NB4 (cell line): ENCODE measurements around the gene MAP1B.

Source experiments
- DNase-seq: peaks from one replicate; pipeline ENCODE4 v3.0.0; 2010; ENCODE audit warnings: low read depth
- H3K4me3 ChIP-seq: one replicate; pipeline ENCODE4 v1.5.1; 2011; ENCODE audit warnings: mild to moderate bottlenecking, low read depth, low read length, moderate library complexity
- MYC ChIP-seq: IDR thresholded peaks from 2 replicates; pipeline ENCODE4 v1.6.1; 2011; ENCODE audit warnings: low read depth, low read length
- POLR2A ChIP-seq: IDR thresholded peaks from 2 replicates; pipeline ENCODE4 v1.6.1; 2011; ENCODE audit warnings: mild to moderate bottlenecking; ENCODE audit not compliant: insufficient read length; ENCODE audit errors: extremely low read depth
- TF ChIP-seq, protein P1 (sequence below): IDR thresholded peaks from one replicate; pipeline ENCODE4 v1.5.1; 2012; ENCODE audit warnings: low read depth, low read length
- TF ChIP-seq, protein P2 (sequence below): IDR thresholded peaks from 2 replicates; pipeline ENCODE4 v1.6.1; 2011; ENCODE audit warnings: low read depth, low read length

MAP1B gene

DNA sequence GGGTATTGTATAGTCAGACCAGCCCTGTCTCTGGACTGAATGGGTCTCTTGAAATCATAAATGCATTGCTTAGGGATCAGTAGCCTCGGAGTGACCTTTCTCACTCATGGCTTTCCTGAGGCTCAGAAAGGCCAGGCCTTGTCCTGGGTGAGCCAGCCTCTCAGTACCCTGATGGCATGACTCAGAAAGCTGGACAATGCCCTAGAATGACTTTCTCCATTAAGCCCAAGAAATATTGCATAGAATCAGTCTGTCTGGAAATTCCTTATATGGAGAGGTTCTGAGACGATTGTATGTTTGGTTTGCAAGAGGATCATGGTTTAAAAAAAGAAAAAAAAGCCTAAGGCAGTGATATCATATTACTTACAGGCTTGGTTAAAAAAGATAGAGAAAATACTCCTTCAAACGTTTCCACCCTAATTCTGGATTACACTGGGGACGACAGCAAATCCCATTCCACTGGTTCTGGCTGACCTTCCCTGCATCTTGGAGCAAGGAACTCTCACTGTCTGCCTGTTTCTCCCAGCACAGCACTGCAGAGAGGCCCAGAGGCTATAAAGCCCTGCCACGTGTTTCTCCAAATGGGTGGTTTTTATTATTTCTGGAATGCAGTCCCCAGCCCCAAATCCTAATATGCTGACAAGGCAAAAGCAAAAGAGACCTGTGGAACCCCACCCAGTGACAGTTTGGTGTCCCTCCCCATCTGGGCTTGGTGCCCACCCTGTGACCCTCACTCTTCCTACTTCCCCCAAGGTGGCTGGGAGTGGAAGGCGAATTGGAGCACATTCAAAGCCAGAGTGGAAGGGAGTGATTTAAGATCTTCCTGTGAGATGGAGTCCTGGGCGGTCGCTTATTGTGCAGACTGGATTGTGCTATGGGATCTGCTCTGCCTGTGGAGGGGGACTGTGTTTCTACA lies 34.4 kb downstream of the MAP1B start:
- no peak overlapping the region for H3K4me3 ChIP-seq
- no peak for DNase-seq
- TF ChIP-seq, protein P1, sequence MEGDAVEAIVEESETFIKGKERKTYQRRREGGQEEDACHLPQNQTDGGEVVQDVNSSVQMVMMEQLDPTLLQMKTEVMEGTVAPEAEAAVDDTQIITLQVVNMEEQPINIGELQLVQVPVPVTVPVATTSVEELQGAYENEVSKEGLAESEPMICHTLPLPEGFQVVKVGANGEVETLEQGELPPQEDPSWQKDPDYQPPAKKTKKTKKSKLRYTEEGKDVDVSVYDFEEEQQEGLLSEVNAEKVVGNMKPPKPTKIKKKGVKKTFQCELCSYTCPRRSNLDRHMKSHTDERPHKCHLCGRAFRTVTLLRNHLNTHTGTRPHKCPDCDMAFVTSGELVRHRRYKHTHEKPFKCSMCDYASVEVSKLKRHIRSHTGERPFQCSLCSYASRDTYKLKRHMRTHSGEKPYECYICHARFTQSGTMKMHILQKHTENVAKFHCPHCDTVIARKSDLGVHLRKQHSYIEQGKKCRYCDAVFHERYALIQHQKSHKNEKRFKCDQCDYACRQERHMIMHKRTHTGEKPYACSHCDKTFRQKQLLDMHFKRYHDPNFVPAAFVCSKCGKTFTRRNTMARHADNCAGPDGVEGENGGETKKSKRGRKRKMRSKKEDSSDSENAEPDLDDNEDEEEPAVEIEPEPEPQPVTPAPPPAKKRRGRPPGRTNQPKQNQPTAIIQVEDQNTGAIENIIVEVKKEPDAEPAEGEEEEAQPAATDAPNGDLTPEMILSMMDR = no peak
- no peak for TF ChIP-seq POLR2A
- TF ChIP-seq, protein P2, sequence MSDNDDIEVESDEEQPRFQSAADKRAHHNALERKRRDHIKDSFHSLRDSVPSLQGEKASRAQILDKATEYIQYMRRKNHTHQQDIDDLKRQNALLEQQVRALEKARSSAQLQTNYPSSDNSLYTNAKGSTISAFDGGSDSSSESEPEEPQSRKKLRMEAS = no peak
- no peak for TF ChIP-seq MYC

DNA sequence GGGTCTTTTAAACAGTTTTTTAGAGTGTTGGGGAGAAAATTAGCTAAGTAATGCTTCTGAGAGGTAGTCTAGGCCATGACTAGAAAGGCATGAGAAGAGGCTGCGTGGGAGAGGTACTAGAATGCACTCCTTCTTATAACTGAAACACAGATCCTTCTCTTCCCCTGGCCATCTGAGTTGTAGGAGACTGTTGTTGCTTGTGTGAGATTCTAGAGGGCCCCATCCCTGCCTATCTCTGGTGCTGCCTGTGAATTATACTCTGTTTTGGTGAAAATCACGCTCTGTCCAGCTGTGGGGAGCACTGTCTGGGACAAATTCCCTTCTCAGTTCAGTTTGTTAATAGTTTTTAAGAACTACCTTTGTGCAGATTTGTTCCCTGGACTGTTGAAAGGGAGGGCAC lies 37.5 kb downstream of the MAP1B start:
- no peak overlapping the region for H3K4me3 ChIP-seq
- TF ChIP-seq, protein P2 = no peak
- TF ChIP-seq, protein P1 = no peak
- TF ChIP-seq MYC (no peak), POLR2A (no peak)
- DNase-seq = no peak

DNA sequence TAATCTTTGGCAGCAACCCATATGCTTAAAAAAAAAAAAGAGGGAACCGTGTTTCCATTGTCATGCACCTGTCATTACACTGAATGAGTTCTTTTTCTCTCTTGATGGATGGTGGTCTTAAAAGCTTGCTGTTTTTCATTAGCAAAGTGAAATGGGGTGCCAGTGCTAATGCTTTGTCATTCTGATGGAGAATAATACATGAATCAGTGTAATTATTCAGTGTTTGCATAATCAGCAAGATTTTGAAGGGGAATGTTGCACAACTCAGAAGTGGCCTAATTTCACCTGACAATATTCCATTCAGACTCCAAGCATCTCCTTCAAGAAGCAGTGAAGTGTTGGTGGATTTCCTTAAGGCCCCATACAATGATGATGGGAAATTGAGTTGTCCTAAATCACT lies 38.1 kb downstream of the MAP1B start:
- no peak for DNase-seq
- H3K4me3 ChIP-seq = no peak overlapping the region
- TF ChIP-seq, protein P2 = no peak
- no peak for TF ChIP-seq POLR2A
- TF ChIP-seq MYC = no peak
- TF ChIP-seq, protein P1 = no peak

DNA sequence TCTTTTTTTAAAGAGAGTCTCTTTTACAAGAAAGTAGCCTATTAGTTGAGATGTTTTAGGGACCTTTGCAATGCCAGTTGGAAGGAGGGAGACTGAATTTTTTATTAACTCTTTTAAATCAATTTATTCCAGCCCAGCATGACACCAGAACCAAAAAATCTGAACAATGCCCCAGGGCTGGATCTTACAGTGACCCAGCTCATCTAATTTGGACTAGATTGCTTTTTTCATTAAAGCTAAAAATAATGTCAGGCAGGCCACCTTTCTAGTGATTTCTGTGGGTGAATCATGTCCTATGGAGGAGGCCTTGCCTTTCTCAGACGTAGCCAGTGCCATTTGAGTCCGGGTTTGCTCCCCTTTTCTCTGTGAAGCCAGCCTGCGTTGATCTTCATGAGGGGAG lies 38.8 kb downstream of the MAP1B start:
- no peak overlapping the region for H3K4me3 ChIP-seq
- TF ChIP-seq POLR2A = no peak
- TF ChIP-seq, protein P1 = no peak
- no peak for TF ChIP-seq MYC
- TF ChIP-seq, protein P2 = no peak
- DNase-seq = no peak

- TF ChIP-seq MYC = no peak
- TF ChIP-seq POLR2A = no peak
- TF ChIP-seq, protein P1 = no peak
- TF ChIP-seq, protein P2 = no peak
- no peak overlapping the region for H3K4me3 ChIP-seq
- no peak for DNase-seq
These were observed 40.3 kb downstream of the MAP1B start for GRCh38 chr5:72147569-72147968.
